ENCODE measurements around the gene FBXW8.

FBXW8 gene

GRCh38 chr12:116910645-116911451 lies at the start of gene FBXW8:
FBXW8 (plus strand) TSS chr12:116910950; CDS start chr12:116911038, 88 bp downstream.
- DNase-seq: peak; percentile 64

GRCh38 chr12:116861320-116861719 lies 49.4 kb upstream of the FBXW8 start:
- DNase-seq: no peak

- no peak for DNase-seq
Observed at GRCh38 chr12:116862167-116862566, 48.6 kb upstream of the FBXW8 start.

- no peak for DNase-seq
Observed at GRCh38 chr12:116863275-116863767, 47.4 kb upstream of the FBXW8 start.

GRCh38 chr12:116864371-116865160 lies 46.2 kb upstream of the FBXW8 start:
- no peak for DNase-seq

- DNase-seq: no peak
Observed at GRCh38 chr12:116867523-116867922, 43.2 kb upstream of the FBXW8 start.

- no peak for DNase-seq
Observed at GRCh38 chr12:116870306-116870705, 40.4 kb upstream of the FBXW8 start.

GRCh38 chr12:116874324-116874995 lies 36.3 kb upstream of the FBXW8 start:
- DNase-seq: no peak

GRCh38 chr12:116876151-116876869 lies 34.4 kb upstream of the FBXW8 start:
- DNase-seq: no peak

GRCh38 chr12:116878567-116879508 lies 31.9 kb upstream of the FBXW8 start:
- DNase-seq: no peak

- DNase-seq: no peak
Observed at GRCh38 chr12:116879509-116880212, 31.1 kb upstream of the FBXW8 start.

- no peak for DNase-seq
Observed at GRCh38 chr12:116880213-116880816, 30.4 kb upstream of the FBXW8 start.

- peak; percentile 25 for DNase-seq
Observed at GRCh38 chr12:116880817-116881324, 29.9 kb upstream of the FBXW8 start.

GRCh38 chr12:116881325-116881876 lies 29.3 kb upstream of the FBXW8 start, which contains the start of gene HRK:
HRK (minus strand) TSS chr12:116881441; CDS start chr12:116881307, 134 bp downstream.
- no peak for DNase-seq

GRCh38 chr12:116881877-116882507 lies 28.8 kb upstream of the FBXW8 start:
- DNase-seq: no peak

GRCh38 chr12:116882742-116883141 lies 28.0 kb upstream of the FBXW8 start:
- DNase-seq: no peak

- no peak for DNase-seq
Observed at GRCh38 chr12:116884871-116885270, 25.9 kb upstream of the FBXW8 start.

GRCh38 chr12:116885491-116885890 lies 25.3 kb upstream of the FBXW8 start:
- no peak for DNase-seq

GRCh38 chr12:116887244-116887643 lies 23.5 kb upstream of the FBXW8 start:
- no peak for DNase-seq

Data from stimulated activated CD4-positive, alpha-beta T cell treated with anti-CD3 and anti-CD28 coated beads, Interleukin-12 subunit alpha, Interleukin-12 subunit beta, amount 100 ng/mL, for 4 hours (primary cell).